Loucy (cell line): ENCODE data around the gene CAPN10.

ENCODE experiments used
- CTCF ChIP-seq: fragments of 200-600 bp; sonication (generic); conservative IDR thresholded peaks from 2 replicates; pipeline ENCODE4 v1.5.1; 2014; ENCODE audit warnings: mild to moderate bottlenecking, antibody characterized with exemption, low read length
- EZH2phosphoT487 ChIP-seq: fragments of 200-600 bp; IDR thresholded peaks from 2 replicates; pipeline ENCODE4 v1.6.1; 2018; ENCODE audit warnings: antibody characterized with exemption, mild to moderate bottlenecking, moderate library complexity, borderline replicate concordance

GRCh38 chr2:240568678-240569522, 17.6 kb upstream of the CAPN10 start:
- no peak for TF ChIP-seq CTCF
- no peak for TF ChIP-seq EZH2phosphoT487
